Suprapubic skin (tissue), 4 donors: Measurements from ENCODE around the gene PCED1B.

Experiments used
- CTCF ChIP-seq, 2 donors: fragments of 200-600 bp in 1 of 2; fragments of 450-650 bp in 1 of 2; sonication (generic) in 1 of 2; IDR thresholded peaks; one replicate each; pipeline ENCODE4 v1.5.1; 2016 to 2019; ENCODE audit warnings: antibody characterized with exemption in 2 of 2, mild to moderate bottlenecking in 1 of 2, moderate library complexity in 1 of 2
- POLR2A ChIP-seq, 2 donors: fragments of 450-650 bp; IDR thresholded peaks; one replicate each; pipeline ENCODE4 v1.6.1; 2017; ENCODE audit warnings: antibody characterized with exemption in 2 of 2, mild to moderate bottlenecking in 2 of 2, moderate library complexity in 2 of 2
- POLR2AphosphoS5 ChIP-seq, 3 donors: sonication (generic); formaldehyde crosslinking; IDR thresholded peaks; one replicate each; pipeline ENCODE4 v1.6.1; 2017; ENCODE audit warnings: antibody characterized with exemption in 3 of 3

- TF ChIP-seq CTCF (IDR thresholded peaks at IDR 0.05) (no peak), POLR2AphosphoS5 (IDR thresholded peaks at IDR 0.05) (no peak), POLR2A (IDR thresholded peaks at IDR 0.05) (no peak)
These were observed 163.0 kb downstream of the PCED1B start for GRCh38 chr12:47242426-47242825.
